Measurements from ENCODE around the gene PRDX1.
"Not testable (repeated sequence)": the region's sequence is repeated elsewhere in the genome, so short reads cannot be mapped to it uniquely, and the experiment has no call there.

PRDX1 gene

GRCh38 chr1:45478121-45478814, 43.4 kb downstream of the PRDX1 start:
- no peaks in the 10 kb centered on the region for H3K4me1 ChIP-seq (ENCODE audit: insufficient read depth, low read length)
- H3K4me3 ChIP-seq (ENCODE audit: low read depth in 1 of 2, low read length in 2 of 2): no peak overlapping the region
- H3K36me3 ChIP-seq (ENCODE audit: insufficient read depth, low read length): no peaks in the 10 kb centered on the region
- no peaks in the 10 kb centered on the region for H3K9me3 ChIP-seq (ENCODE audit: low read length)
- no peaks in the 10 kb centered on the region for H3K27me3 ChIP-seq (ENCODE audit: control insufficient read depth in 1 of 2, insufficient read depth in 2 of 2, low read length in 2 of 2)
- no peak overlapping the region for H3K27ac ChIP-seq (ENCODE audit: low read depth, low read length)
- H3K9ac ChIP-seq (ENCODE audit: low read length): no peak overlapping the region

GRCh38 chr1:45477646-45478045, 44.0 kb downstream of the PRDX1 start:
- Histone ChIP-seq H3K27ac (ENCODE audit: low read depth, low read length) (no peak overlapping the region), H3K9me3 (ENCODE audit: low read length) (no peaks in the 10 kb centered on the region), H3K36me3 (ENCODE audit: insufficient read depth, low read length) (no peaks in the 10 kb centered on the region), H3K4me3 (ENCODE audit: low read depth in 1 of 2, low read length in 2 of 2) (no peak overlapping the region), H3K4me1 (ENCODE audit: insufficient read depth, low read length) (no peaks in the 10 kb centered on the region), H3K27me3 (ENCODE audit: control insufficient read depth in 1 of 2, insufficient read depth in 2 of 2, low read length in 2 of 2) (no peaks in the 10 kb centered on the region), H3K9ac (ENCODE audit: low read length) (no peak overlapping the region)

GRCh38 chr1:45474194-45474593, 47.5 kb downstream of the PRDX1 start:
- not testable (repeated sequence) for H3K9me3 ChIP-seq (ENCODE audit: low read length); H3K9ac ChIP-seq (ENCODE audit: low read length); H3K4me1 ChIP-seq (ENCODE audit: insufficient read depth, low read length); H3K27me3 ChIP-seq (ENCODE audit: control insufficient read depth in 1 of 2, insufficient read depth in 2 of 2, low read length in 2 of 2); H3K27ac ChIP-seq (ENCODE audit: low read depth, low read length); H3K36me3 ChIP-seq (ENCODE audit: insufficient read depth, low read length); H3K4me3 ChIP-seq (ENCODE audit: low read depth in 1 of 2, low read length in 2 of 2)

GRCh38 chr1:45473302-45473701, 48.4 kb downstream of the PRDX1 start:
- Histone ChIP-seq H3K9ac (ENCODE audit: low read length) (no peak overlapping the region), H3K27ac (ENCODE audit: low read depth, low read length) (no peak overlapping the region), H3K9me3 (ENCODE audit: low read length) (no peaks in the 10 kb centered on the region), H3K27me3 (ENCODE audit: control insufficient read depth in 1 of 2, insufficient read depth in 2 of 2, low read length in 2 of 2) (no peaks in the 10 kb centered on the region), H3K4me1 (ENCODE audit: insufficient read depth, low read length) (no peaks in the 10 kb centered on the region), H3K4me3 (ENCODE audit: low read depth in 1 of 2, low read length in 2 of 2) (no peak overlapping the region), H3K36me3 (ENCODE audit: insufficient read depth, low read length) (no peaks in the 10 kb centered on the region)

- Histone ChIP-seq H3K27ac (ENCODE audit: low read depth, low read length) (no peak overlapping the region), H3K4me3 (ENCODE audit: low read depth in 1 of 2, low read length in 2 of 2) (no peak overlapping the region), H3K9ac (ENCODE audit: low read length) (no peak overlapping the region), H3K9me3 (ENCODE audit: low read length) (no peaks in the 10 kb centered on the region), H3K27me3 (ENCODE audit: control insufficient read depth in 1 of 2, insufficient read depth in 2 of 2, low read length in 2 of 2) (no peaks in the 10 kb centered on the region), H3K4me1 (ENCODE audit: insufficient read depth, low read length) (no peaks in the 10 kb centered on the region), H3K36me3 (ENCODE audit: insufficient read depth, low read length) (no peaks in the 10 kb centered on the region)
These were observed 51.3 kb downstream of the PRDX1 start for GRCh38 chr1:45470306-45470798.

GRCh38 chr1:45467353-45467752, 54.3 kb downstream of the PRDX1 start:
- H3K4me3 ChIP-seq (ENCODE audit: low read depth in 1 of 2, low read length in 2 of 2); H3K9ac ChIP-seq (ENCODE audit: low read length); H3K27me3 ChIP-seq (ENCODE audit: control insufficient read depth in 1 of 2, insufficient read depth in 2 of 2, low read length in 2 of 2); H3K9me3 ChIP-seq (ENCODE audit: low read length); H3K4me1 ChIP-seq (ENCODE audit: insufficient read depth, low read length); H3K27ac ChIP-seq (ENCODE audit: low read depth, low read length); H3K36me3 ChIP-seq (ENCODE audit: insufficient read depth, low read length): not testable (repeated sequence)

GRCh38 chr1:45465277-45465676, 56.4 kb downstream of the PRDX1 start:
- Histone ChIP-seq H3K27me3 (ENCODE audit: control insufficient read depth in 1 of 2, insufficient read depth in 2 of 2, low read length in 2 of 2) (no peaks in the 10 kb centered on the region), H3K9me3 (ENCODE audit: low read length) (no peaks in the 10 kb centered on the region), H3K27ac (ENCODE audit: low read depth, low read length) (no peak overlapping the region)

More at GRCh38 chr1:45465277-45465676, 56.4 kb downstream of the PRDX1 start:
- Histone ChIP-seq H3K9ac (ENCODE audit: low read length) (no peak overlapping the region), H3K4me1 (ENCODE audit: insufficient read depth, low read length) (no peaks in the 10 kb centered on the region), H3K4me3 (ENCODE audit: low read depth in 1 of 2, low read length in 2 of 2) (no peak overlapping the region), H3K36me3 (ENCODE audit: insufficient read depth, low read length) (no peaks in the 10 kb centered on the region)

Data from muscle layer of colon (tissue), 2 donors.